ENCODE measurements around the gene MYRF. TPM values are rescaled to one million over a fixed set of nuclear protein-coding genes. Genes with fewer than 3 reads are reported as not detected.

Gene MYRF
- total RNA-seq, 1 experiment from 2014 or later: 5.1 TPM

DNA sequence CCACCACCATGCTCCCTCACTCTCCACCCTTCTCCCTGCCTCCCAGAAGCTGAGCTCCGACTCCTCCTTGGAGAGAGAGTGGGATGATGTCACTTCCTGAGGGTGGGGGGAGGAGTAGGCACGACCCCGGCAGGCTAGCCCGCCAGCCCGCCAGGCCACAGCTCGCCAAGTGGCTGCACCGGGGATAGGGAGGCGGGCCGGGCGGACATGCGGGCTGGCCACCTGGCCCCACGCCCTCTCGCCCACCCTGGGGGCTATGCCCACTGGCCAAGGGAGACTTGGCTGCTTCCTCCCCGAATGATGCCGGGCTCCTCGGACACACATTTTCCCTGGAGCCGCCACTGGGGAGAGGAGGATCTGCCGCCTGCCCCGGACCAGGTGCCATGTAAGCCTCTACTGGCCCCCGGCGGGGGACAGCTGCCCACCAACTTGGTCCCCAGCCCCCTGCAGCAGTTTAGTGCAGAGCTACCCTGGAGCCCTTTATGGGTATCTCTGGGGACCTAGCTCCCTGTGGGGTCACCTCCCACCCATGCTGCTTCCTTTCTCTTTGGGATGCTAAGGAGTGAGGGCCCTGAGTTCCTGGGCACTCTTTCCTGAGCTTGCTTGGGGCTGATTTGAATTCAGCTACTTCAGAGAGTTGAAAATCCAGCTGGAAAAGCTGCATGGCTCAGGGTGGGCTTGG lies 33.7 kb upstream of the MYRF start:
- Histone ChIP-seq H3F3A (ENCODE audit: low read length, unreplicated experiment) (no peaks in the 10 kb centered on the region), H3K27me3 (ENCODE audit: low read length) (no peaks in the 10 kb centered on the region), H3K79me2 (ENCODE audit: low read length) (0 out of 2 replicates have a peak, but pooled peaks cover 4% of the 10 kb centered on the region), H4K20me1 (ENCODE audit: low read length) (0 out of 2 replicates have a peak, but pooled peaks cover 3% of the 10 kb centered on the region), H2AFZ (ENCODE audit: low read length) (no peak overlapping the region), H3K4me3 (ENCODE audit: low read length) (no peak overlapping the region), H3K9me2 (replicated peaks; ENCODE audit: low read length) (no peaks in the 10 kb centered on the region), H3K4me1 (ENCODE audit: insufficient read depth, low read length) (no peaks in the 10 kb centered on the region), H3K27ac (ENCODE audit: low read length) (no peak overlapping the region), H3K9me3 (ENCODE audit: low read length) (no peaks in the 10 kb centered on the region), H3K4me2 (ENCODE audit: low read length) (no peak overlapping the region), H3K36me3 (ENCODE audit: low read depth, low read length) (no peaks in the 10 kb centered on the region; the same call in 1 of the 2 replicates), H3K9ac (ENCODE audit: low read length) (no peak overlapping the region)
- ChIA-PET CTCF (no interaction called here), POLR2A (ENCODE audit: unreplicated experiment) (no interaction called here)
- no TSS peak for BruUV-seq (replicated peaks)
- intact Hi-C loops (cut with micrococcal nuclease): no loop called here
- TF ChIP-seq EZH2 (IDR thresholded peaks at IDR 0.05; ENCODE audit: low read length, unreplicated experiment) (no peak), EZH2phosphoT487 (IDR thresholded peaks at IDR 0.05; ENCODE audit: borderline replicate concordance, low read length) (no peak)
- TF ChIP-seq, protein P1, sequence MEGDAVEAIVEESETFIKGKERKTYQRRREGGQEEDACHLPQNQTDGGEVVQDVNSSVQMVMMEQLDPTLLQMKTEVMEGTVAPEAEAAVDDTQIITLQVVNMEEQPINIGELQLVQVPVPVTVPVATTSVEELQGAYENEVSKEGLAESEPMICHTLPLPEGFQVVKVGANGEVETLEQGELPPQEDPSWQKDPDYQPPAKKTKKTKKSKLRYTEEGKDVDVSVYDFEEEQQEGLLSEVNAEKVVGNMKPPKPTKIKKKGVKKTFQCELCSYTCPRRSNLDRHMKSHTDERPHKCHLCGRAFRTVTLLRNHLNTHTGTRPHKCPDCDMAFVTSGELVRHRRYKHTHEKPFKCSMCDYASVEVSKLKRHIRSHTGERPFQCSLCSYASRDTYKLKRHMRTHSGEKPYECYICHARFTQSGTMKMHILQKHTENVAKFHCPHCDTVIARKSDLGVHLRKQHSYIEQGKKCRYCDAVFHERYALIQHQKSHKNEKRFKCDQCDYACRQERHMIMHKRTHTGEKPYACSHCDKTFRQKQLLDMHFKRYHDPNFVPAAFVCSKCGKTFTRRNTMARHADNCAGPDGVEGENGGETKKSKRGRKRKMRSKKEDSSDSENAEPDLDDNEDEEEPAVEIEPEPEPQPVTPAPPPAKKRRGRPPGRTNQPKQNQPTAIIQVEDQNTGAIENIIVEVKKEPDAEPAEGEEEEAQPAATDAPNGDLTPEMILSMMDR (conservative IDR thresholded peaks at IDR 0.05; ENCODE audit: low read depth, low read length): no peak
- no peak for DNase-seq
- no peak for ATAC-seq

DNA sequence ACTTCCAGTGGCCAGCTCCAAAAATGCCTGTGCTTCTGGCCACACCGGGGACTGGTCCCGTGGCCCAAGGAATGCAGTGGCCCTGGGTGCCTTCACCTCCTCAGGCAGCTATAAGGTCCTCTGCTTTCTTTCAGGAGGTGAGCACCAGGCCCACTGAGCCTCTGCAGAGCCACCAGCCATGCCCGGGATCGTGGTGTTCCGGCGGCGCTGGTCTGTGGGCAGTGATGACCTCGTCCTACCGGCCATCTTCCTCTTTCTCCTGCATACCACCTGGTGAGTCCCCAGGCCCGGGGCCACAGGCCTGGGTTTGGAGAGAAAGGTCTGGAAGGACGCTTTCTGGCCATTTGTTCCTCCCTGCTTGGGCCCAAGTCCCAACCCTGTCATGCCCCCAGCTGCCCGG lies 32.5 kb upstream of the MYRF start:
- POLR2A ChIA-PET (ENCODE audit: unreplicated experiment): no interaction called here

More for the DNA sequence above, 32.5 kb upstream of the MYRF start:
- Histone ChIP-seq H3K4me3 (ENCODE audit: low read length) (no peak overlapping the region), H3K9ac (ENCODE audit: low read length) (no peak overlapping the region), H3K27me3 (ENCODE audit: low read length) (no peaks in the 10 kb centered on the region), H3K9me2 (replicated peaks; ENCODE audit: low read length) (no peaks in the 10 kb centered on the region), H3K4me1 (ENCODE audit: insufficient read depth, low read length) (no peaks in the 10 kb centered on the region), H3K4me2 (ENCODE audit: low read length) (no peak overlapping the region), H3K36me3 (ENCODE audit: low read depth, low read length) (no peaks in the 10 kb centered on the region; the same call in 1 of the 2 replicates), H4K20me1 (ENCODE audit: low read length) (0 out of 2 replicates have a peak, but pooled peaks cover 3% of the 10 kb centered on the region), H3K27ac (ENCODE audit: low read length) (no peak overlapping the region), H3K9me3 (ENCODE audit: low read length) (no peaks in the 10 kb centered on the region), H3K79me2 (ENCODE audit: low read length) (0 out of 2 replicates have a peak, but pooled peaks cover 4% of the 10 kb centered on the region), H2AFZ (ENCODE audit: low read length) (no peak overlapping the region), H3F3A (ENCODE audit: low read length, unreplicated experiment) (no peaks in the 10 kb centered on the region)
- intact Hi-C loops (cut with micrococcal nuclease): no loop called here
- CTCF ChIA-PET: no interaction called here
- TF ChIP-seq EZH2 (IDR thresholded peaks at IDR 0.05; ENCODE audit: low read length, unreplicated experiment): no peak
- no peak for TF ChIP-seq EZH2phosphoT487 (IDR thresholded peaks at IDR 0.05; ENCODE audit: borderline replicate concordance, low read length)
- TF ChIP-seq, protein P1 (conservative IDR thresholded peaks at IDR 0.05; ENCODE audit: low read depth, low read length): no peak
- no peak for ATAC-seq
- no TSS peak for BruUV-seq (replicated peaks)
- DNase-seq: no peak

Measured in PC-3 (cell line).